NCI-H1694 (cell line): ENCODE results near the gene MARS1.

Experiments used
- DNase-seq: peaks from one replicate; lab custom pipeline; 2025; lab: John Stamatoyannopoulos, UW

MARS1 gene

DNA sequence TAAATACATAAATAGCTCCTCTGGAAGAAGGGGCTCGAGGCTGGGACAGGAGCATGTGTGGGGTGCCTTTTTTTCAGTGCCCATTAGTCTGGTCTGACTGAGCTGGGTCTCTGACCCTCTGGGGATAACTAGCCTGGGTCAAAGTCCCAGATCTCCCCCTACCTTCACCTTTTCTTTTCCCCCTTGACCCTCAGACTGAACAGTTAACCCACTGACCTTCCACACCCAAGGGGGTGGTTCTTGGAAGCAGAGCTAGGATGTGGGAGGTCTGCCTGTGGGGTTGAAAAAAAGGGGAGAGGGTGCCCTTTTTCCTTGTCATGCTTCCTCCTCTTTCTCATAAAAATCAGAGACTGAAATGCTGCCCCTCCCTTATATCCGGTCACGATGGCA lies 29.2 kb upstream of the MARS1 start:
- no peak for DNase-seq

DNA sequence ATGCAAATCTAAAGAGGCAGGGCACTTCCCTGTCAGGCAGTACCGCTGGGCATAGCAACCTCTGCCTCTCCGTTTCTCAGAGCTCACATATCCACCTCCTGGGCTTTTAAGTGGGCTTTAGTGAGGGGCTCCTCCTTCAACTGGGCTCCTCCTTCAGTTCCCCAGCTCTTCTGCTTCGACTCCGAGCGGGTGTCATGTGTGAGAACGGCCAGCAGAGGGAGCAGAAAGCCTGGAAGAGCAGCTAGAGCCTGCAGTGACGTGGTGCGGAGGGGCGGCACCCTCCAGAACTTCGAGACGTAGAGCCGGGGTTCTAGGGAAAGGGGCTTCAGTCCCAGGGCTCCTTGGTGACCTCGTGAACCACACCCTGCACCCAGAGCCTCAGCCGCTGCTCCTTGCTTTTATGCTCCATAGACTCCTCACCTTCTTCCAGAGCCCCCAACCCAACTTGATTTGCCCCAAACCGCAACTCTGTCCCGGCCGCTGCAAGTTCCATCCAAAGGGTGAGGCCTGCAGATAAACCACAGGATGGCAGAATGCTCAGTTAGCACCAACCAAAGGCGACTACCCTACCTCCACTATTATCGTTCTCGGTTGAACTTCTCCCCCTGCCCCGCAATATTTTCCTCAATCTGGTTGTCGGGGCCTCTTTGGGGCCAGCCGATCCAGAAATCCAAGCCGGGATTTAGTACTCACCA lies 28.7 kb upstream of the MARS1 start:
- peak; percentile 90 for DNase-seq

DNA sequence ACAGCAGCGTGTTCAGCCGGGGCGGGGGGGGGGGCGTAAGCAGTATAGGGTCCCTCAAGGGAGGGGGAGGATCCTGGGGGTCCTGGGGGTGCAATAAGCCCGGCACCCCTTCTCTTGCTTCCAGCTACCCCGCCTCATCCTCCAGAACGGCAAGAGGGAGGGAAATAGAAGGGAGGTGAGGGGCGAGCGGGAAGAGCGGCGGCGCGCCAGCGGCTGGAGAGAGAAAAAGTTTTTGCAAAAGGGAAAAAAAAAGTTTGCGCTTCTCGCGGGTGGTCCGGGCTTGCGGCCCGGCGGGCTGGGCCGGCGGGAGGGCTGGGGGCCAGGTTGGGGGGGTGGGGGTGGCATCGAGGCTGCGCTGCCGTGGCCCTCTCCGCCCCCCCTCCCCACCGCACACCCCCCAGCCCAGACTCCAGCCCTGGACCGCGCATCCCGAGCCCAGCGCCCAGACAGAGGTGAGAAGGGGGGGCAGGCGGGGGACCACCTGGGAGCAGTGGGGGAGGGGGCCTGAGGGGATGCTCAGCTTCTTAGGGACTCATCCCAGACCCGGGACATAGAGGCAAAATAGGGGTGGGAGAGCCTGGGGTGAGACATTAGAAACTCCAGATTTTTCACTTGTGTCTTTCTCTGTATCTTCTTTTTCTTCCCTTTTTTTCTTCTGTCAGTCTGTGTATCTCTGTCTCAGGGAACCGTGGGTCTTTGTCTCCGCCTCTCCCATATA lies 28.0 kb upstream of the MARS1 start, which contains the start of gene GLI1:
Gene GLI1 (plus strand): TSS at position 36 of the 718 bp plus-strand sequence. CDS start 3,907 bp downstream, outside the sequence.
- DNase-seq, result no peak

DNA sequence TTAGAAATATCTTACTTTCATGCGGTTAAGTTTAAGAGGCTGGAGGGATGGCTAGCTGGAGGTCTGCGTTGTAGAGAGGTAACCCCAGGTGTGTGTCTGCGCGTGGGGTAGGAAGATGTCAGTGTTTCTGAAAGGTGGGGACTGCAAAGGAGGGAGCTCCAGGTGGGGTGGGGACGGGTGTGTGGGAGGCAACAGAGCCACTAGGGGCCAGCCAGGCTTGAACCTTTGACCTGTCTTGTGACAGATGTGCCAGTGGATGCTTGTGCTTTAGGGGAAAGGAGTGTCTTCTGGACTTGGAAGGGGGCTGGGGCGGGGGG lies 27.4 kb upstream of the MARS1 start:
- DNase-seq, result no peak

DNA sequence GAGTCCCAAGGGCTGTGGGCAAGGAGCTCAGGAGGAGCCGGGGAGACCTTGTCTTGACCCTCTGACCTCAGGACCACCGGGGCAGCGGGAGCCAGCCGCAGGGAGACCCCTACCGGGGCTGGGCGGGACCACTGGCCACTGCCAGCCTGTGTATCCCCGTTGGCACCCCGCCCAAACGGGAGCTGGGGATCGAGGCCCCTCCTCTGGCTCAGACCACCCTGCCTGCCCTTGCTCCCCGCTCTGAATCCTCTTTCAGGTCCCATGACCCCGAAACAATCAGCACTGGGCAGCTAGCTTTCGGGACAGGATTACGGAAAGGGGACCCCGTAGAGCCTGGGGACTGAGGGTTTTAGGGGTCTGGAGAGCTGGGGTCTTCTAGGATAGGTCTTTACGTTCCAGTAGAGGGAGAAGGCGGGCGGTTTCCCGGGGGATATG lies 27.0 kb upstream of the MARS1 start:
- DNase-seq, result no peak

DNA sequence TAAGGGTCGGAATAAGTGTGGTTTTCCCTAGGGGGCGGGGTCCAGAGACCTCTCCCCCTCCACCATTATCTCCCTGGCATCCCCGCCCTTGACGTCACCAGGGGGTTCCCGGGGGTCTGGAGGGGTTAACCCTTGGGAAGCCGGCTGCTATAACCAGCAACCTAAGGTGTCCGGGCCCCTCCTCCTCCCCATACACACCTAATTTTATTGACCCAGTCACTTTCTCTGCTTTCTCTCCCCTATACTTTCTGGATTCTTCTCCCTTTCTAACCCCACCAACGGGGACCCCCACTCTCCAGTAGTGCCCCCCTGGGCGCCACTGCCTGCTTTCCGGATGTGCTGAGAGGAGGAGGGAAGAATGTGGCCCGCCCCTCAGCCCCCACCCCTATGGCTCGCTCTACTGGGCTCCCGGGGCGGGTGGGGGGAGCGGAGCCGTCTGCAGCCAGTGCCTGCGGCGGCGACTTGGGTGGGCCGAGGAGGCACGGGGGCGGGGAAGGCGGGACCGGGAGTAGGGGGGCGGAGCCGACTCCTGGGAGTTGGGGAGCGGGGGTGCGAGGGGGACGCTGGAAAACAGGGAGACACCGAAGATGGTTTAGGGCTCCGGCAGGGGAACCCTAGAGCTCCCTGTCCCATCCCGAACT lies 26.5 kb upstream of the MARS1 start:
- no peak for DNase-seq

DNA sequence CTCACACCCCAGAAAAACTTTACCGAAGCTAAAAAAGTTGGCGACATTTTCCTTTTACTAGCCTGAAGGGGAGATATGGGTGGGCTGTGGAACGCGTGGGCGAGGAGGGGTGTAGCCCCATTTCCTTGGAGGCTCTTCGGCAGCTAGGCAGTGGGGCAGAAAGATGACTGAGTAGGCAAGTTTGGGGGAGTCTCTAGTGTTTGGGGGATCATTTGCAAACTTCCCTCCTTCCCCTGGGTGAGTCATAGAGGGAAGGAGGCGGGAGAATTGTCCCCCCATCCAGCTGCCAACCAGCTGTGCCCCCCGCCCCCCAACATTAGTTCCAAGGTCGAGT lies 26.0 kb upstream of the MARS1 start:
- no peak for DNase-seq

DNA sequence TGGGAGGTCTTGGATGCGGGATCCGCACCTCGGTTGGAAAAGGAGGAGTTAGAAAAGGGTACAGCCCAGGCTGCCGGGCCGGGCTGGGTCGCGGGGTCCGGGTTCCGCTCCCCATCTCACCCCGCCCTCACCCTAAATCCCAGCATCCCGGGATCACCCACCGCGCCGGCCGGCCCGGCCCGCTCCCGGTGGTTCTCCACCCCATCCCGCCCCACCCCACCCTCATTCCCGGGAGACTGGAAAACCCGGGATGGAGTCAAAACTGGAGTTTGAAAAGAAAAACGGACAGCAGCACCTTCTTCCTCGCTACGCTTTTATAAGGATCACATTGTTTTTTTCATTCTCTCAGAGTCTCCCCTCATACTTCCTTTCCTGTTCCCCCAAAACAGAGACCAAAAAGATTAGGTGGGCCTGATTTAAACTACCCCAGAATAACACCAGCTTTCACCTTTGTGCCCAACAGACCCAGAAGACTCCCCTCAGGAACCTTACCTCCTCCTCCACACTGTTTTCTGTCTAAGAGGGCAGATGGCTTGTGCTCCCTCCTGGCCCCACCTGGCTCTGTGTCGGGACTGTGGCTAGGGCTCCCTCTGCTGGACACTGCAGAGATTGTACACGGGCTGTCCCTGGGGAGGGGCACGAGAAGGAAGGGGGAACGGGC lies 25.5 kb upstream of the MARS1 start:
- peak; percentile 74 for DNase-seq

DNA sequence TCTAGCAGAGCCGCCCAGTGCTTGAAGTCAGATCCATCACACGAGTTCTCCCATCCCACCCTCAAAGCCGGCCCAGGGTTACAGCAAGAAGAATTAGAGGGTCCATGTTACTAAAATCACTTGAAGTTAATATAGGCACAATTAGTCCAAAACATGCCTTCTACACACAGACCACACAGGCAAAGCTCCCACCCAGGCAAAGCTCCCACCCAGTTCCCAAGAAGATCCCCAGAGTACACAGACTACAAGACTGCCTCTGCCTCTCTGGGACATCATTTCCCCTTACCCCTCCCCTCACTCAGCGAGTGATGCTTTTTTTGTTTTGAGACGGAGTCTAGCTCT lies 25.0 kb upstream of the MARS1 start:
- no peak for DNase-seq

DNA sequence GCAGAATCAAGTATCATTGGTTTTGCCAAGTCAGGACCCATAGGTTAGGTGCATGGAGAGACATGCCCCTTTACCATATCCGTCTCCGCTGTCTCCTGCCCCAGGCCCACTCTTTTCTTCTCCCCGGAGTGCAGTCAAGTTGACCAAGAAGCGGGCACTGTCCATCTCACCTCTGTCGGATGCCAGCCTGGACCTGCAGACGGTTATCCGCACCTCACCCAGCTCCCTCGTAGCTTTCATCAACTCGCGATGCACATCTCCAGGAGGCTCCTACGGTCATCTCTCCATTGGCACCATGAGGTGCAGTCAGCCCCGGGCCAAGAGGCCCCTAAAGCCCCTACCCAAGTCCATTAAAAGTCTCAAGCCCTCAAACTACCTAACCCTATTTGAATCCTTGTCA lies 23.3 kb upstream of the MARS1 start:
- no peak for DNase-seq

DNA sequence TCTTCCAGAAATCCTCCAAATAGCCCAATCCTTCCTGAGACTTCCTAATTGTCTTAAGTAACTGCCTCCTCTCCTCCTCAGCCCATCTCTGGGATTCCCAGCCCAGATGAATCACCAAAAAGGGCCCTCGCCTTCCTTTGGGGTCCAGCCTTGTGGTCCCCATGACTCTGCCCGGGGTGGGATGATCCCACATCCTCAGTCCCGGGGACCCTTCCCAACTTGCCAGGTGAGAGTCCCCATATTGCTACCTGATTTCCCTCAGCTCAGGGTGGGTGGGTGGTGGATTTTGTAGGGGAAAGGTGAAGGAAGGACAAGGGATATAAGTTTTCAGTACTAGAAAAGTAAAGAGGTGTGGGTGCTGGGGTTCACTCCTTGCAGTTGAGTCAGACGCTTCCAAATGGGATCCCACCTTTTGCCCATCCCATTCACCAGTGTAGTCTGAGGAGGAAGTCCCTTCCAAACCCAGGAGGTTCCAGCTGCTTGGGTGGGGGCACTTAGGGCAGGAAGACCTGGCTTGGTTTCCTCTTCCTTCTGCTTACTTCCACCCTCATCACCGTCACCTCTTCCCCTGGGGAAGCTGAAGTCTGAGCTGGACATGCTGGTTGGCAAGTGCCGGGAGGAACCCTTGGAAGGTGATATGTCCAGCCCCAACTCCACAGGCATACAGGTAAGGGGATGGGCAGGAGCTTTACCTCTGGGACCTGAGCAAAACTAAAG lies 22.7 kb upstream of the MARS1 start:
- no peak for DNase-seq

DNA sequence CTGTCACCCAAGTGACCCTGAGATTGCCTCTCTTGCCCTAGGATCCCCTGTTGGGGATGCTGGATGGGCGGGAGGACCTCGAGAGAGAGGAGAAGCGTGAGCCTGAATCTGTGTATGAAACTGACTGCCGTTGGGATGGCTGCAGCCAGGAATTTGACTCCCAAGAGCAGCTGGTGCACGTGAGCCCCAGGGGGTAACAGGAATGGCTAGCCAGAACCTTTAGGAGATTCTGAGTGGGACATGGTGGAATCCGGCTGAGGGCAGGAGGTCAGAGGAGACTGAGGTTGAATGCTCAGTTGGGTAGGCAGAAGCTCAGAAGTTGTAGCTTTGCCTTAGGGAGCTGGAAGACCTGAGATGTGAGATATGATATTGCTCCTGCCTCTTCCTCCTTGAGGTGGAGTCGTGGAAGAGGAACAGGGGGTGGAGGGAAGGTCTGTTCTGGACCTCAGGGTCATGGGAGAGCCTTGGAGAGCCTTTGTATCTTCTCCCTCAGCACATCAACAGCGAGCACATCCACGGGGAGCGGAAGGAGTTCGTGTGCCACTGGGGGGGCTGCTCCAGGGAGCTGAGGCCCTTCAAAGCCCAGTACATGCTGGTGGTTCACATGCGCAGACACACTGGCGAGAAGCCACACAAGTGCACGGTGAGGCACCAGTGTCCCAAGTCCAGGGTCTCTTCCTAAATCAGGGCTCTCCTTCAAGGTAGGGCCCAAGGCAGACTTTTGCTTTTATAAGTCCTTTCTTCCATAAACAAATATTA lies 21.9 kb upstream of the MARS1 start:
- no peak for DNase-seq

DNA sequence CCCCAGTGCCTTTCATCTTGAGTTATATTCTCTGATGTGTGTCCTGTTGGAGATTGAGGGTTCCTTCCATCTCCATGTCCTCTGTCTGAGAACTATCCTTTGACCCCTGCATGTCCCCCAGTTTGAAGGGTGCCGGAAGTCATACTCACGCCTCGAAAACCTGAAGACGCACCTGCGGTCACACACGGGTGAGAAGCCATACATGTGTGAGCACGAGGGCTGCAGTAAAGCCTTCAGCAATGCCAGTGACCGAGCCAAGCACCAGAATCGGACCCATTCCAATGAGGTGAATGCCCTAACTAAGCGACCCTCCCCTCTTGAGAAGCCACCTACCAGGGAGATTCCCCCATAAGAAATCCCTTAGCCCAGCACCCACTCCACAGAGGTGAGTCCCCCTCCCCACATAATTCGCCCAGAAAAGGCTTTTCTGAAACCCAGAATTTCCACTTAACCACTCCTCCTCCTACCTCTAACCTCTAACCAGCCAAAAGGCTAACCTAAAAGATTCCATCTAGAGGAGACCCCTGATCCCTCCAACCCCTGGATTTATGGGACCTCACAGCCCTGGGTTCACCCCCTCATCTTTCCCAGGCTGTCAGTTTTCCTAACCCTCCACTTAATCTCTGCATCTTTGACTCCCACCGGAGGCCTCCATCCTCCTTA lies 20.5 kb upstream of the MARS1 start:
- no peak for DNase-seq

DNA sequence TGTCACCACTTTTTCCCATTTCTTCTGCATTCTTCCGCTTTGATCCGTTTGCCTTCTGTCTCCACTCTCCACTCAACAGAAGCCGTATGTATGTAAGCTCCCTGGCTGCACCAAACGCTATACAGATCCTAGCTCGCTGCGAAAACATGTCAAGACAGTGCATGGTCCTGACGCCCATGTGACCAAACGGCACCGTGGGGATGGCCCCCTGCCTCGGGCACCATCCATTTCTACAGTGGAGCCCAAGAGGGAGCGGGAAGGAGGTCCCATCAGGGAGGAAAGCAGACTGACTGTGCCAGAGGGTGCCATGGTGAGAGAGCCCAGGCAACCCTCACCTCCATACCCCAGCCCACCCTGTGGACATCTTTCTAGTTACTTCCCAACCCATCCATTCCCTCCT lies 20.0 kb upstream of the MARS1 start:
- DNase-seq, result no peak

DNA sequence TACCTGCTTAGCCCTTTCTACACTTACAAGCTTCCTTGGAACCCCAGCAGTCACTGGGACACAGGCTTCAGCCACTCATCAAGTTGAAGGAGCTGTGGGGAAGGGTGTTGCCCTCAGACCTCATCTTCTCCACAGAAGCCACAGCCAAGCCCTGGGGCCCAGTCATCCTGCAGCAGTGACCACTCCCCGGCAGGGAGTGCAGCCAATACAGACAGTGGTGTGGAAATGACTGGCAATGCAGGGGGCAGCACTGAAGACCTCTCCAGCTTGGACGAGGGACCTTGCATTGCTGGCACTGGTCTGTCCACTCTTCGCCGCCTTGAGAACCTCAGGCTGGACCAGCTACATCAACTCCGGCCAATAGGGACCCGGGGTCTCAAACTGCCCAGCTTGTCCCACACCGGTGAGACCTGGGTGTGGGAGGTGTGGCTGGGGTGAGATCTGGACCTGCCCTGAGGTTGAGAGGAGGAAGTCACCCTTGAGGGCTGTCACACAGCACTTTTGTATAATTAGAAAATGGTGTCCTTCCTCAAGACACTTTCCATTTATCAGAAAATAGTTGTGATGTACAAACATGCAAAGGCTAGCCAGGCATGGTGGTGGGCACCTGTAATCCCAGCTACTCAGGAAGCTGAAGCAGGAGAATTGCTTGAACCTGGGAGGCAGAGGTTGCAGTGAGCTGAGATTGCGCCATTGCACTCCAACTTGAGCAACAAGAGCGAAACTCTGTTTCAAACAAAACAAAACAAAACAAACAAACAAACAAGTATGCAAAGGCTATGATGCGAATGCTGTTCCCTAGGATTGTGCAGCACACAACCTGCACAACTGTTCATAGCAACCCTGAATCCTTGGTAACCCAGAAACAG lies 18.3 kb upstream of the MARS1 start:
- no peak for DNase-seq

DNA sequence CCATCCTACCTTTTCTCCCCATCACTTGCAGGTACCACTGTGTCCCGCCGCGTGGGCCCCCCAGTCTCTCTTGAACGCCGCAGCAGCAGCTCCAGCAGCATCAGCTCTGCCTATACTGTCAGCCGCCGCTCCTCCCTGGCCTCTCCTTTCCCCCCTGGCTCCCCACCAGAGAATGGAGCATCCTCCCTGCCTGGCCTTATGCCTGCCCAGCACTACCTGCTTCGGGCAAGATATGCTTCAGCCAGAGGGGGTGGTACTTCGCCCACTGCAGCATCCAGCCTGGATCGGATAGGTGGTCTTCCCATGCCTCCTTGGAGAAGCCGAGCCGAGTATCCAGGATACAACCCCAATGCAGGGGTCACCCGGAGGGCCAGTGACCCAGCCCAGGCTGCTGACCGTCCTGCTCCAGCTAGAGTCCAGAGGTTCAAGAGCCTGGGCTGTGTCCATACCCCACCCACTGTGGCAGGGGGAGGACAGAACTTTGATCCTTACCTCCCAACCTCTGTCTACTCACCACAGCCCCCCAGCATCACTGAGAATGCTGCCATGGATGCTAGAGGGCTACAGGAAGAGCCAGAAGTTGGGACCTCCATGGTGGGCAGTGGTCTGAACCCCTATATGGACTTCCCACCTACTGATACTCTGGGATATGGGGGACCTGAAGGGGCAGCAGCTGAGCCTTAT lies 17.4 kb upstream of the MARS1 start:
- no peak for DNase-seq

DNA sequence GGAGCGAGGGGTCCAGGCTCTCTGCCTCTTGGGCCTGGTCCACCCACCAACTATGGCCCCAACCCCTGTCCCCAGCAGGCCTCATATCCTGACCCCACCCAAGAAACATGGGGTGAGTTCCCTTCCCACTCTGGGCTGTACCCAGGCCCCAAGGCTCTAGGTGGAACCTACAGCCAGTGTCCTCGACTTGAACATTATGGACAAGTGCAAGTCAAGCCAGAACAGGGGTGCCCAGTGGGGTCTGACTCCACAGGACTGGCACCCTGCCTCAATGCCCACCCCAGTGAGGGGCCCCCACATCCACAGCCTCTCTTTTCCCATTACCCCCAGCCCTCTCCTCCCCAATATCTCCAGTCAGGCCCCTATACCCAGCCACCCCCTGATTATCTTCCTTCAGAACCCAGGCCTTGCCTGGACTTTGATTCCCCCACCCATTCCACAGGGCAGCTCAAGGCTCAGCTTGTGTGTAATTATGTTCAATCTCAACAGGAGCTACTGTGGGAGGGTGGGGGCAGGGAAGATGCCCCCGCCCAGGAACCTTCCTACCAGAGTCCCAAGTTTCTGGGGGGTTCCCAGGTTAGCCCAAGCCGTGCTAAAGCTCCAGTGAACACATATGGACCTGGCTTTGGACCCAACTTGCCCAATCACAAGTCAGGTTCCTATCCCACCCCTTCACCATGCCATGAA lies 16.8 kb upstream of the MARS1 start:
- DNase-seq, result no peak

DNA sequence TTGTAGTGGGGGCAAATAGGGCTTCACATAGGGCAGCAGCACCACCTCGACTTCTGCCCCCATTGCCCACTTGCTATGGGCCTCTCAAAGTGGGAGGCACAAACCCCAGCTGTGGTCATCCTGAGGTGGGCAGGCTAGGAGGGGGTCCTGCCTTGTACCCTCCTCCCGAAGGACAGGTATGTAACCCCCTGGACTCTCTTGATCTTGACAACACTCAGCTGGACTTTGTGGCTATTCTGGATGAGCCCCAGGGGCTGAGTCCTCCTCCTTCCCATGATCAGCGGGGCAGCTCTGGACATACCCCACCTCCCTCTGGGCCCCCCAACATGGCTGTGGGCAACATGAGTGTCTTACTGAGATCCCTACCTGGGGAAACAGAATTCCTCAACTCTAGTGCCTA lies 16.2 kb upstream of the MARS1 start:
- no peak for DNase-seq

DNA sequence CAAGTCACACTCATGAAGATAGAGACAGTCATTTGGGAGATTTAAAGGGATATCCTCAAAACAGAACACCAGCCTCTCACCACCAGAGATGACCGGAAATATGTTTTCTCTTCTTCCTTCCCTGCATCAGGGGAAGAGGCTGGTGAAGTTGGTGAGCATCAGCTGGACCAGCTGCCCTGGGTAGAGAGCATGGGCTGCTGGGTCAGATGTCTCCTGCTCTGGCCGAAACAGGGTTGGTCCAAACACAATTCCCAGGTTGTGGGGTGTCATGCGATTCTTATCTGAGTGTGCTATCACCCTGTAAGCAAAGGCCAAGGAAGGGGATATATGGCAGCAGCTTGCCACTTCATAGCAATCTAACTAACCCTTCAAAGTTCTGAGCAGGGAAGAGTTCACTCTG lies 15.5 kb upstream of the MARS1 start:
- DNase-seq, result no peak
